Measurements from ENCODE around the gene NR2E1. TPM values are rescaled to one million over a fixed set of nuclear protein-coding genes. Genes with fewer than 3 reads are reported as not detected.

NR2E1 gene
- total and polyA plus RNA-seq, 2 of the 13 experiments (the other 11 are each of a cell fraction or from before 2014, with no cell fraction given) = not detected

DNA sequence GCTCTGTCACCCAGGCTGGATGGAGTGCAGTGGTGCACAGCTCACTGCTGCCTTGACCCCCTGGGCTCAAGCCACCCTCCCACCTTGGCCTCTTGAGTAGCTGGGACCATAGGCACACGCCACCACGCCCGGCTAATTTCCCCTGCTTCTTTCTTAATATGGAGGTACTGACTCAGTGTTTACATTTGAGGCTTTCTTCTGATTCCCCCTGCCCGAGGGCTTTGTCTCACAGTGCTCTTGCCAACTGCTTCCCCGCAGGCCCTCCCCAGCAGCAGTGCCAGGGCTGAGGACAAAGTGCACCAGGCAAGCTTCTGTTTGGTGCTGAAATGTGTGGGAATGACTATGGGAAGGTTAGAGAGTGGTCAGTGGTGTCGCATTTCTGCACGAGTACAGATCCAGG is 34.8 kb downstream of the NR2E1 start (continued):
- TF ChIP-seq ZKSCAN8 (CRISPR knock-in tag; IDR thresholded peaks at IDR 0.05; ENCODE audit: borderline replicate concordance) (peak; percentile 74; the same call in 1 of the 2 replicates), TEAD3 (CRISPR knock-in tag; optimal IDR thresholded peaks at IDR 0.05; ENCODE audit: borderline replicate concordance) (peak; percentile 55), ZNF12 (CRISPR knock-in tag; IDR thresholded peaks at IDR 0.05) (0 out of 2 replicates have a peak, but pooled peaks have one; percentile 28), ARNTL (CRISPR knock-in tag; IDR thresholded peaks at IDR 0.05) (no peak), NR1H2 (CRISPR knock-in tag; IDR thresholded peaks at IDR 0.05; ENCODE audit: borderline replicate concordance, low read depth) (no peak), REXO4 (CRISPR knock-in tag; IDR thresholded peaks at IDR 0.05; ENCODE audit: borderline replicate concordance) (no peak), PPARG (CRISPR knock-in tag; conservative IDR thresholded peaks at IDR 0.05) (no peak), FOXA3 (CRISPR knock-in tag; IDR thresholded peaks at IDR 0.05) (peak; percentile 47; the same call in 1 of the 2 replicates), ZNF589 (CRISPR knock-in tag; conservative IDR thresholded peaks at IDR 0.05) (no peak), SNAI1 (CRISPR knock-in tag; IDR thresholded peaks at IDR 0.05; ENCODE audit: borderline replicate concordance) (no peak), RXRA (CRISPR knock-in tag; IDR thresholded peaks at IDR 0.05) (peak; percentile 31)
- TF ChIP-seq, protein P1, sequence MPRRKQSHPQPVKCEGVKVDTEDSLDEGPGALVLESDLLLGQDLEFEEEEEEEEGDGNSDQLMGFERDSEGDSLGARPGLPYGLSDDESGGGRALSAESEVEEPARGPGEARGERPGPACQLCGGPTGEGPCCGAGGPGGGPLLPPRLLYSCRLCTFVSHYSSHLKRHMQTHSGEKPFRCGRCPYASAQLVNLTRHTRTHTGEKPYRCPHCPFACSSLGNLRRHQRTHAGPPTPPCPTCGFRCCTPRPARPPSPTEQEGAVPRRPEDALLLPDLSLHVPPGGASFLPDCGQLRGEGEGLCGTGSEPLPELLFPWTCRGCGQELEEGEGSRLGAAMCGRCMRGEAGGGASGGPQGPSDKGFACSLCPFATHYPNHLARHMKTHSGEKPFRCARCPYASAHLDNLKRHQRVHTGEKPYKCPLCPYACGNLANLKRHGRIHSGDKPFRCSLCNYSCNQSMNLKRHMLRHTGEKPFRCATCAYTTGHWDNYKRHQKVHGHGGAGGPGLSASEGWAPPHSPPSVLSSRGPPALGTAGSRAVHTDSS (CRISPR knock-in tag; conservative IDR thresholded peaks at IDR 0.05) = no peak
- TF ChIP-seq, protein P2, sequence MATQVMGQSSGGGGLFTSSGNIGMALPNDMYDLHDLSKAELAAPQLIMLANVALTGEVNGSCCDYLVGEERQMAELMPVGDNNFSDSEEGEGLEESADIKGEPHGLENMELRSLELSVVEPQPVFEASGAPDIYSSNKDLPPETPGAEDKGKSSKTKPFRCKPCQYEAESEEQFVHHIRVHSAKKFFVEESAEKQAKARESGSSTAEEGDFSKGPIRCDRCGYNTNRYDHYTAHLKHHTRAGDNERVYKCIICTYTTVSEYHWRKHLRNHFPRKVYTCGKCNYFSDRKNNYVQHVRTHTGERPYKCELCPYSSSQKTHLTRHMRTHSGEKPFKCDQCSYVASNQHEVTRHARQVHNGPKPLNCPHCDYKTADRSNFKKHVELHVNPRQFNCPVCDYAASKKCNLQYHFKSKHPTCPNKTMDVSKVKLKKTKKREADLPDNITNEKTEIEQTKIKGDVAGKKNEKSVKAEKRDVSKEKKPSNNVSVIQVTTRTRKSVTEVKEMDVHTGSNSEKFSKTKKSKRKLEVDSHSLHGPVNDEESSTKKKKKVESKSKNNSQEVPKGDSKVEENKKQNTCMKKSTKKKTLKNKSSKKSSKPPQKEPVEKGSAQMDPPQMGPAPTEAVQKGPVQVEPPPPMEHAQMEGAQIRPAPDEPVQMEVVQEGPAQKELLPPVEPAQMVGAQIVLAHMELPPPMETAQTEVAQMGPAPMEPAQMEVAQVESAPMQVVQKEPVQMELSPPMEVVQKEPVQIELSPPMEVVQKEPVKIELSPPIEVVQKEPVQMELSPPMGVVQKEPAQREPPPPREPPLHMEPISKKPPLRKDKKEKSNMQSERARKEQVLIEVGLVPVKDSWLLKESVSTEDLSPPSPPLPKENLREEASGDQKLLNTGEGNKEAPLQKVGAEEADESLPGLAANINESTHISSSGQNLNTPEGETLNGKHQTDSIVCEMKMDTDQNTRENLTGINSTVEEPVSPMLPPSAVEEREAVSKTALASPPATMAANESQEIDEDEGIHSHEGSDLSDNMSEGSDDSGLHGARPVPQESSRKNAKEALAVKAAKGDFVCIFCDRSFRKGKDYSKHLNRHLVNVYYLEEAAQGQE (IDR thresholded peaks at IDR 0.05; ENCODE audit: borderline replicate concordance in 1 of 2, low read depth in 1 of 2, low read length in 2 of 2) = peak in 1 of 2 experiments; percentile 40; a peak in 1 of 4 replicates
- TF ChIP-seq, protein P3, sequence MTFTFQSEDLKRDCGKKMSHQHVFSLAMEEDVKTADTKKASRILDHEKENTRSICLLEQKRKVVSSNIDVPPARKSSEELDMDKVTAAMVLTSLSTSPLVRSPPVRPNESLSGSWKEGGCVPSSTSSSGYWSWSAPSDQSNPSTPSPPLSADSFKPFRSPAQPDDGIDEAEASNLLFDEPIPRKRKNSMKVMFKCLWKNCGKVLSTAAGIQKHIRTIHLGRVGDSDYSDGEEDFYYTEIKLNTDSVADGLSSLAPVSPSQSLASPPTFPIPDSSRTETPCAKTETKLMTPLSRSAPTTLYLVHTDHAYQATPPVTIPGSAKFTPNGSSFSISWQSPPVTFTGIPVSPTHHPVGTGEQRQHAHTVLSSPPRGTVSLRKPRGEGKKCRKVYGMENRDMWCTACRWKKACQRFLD (CRISPR knock-in tag; IDR thresholded peaks at IDR 0.05; ENCODE audit: borderline replicate concordance) = no peak
- TF ChIP-seq, protein P4, sequence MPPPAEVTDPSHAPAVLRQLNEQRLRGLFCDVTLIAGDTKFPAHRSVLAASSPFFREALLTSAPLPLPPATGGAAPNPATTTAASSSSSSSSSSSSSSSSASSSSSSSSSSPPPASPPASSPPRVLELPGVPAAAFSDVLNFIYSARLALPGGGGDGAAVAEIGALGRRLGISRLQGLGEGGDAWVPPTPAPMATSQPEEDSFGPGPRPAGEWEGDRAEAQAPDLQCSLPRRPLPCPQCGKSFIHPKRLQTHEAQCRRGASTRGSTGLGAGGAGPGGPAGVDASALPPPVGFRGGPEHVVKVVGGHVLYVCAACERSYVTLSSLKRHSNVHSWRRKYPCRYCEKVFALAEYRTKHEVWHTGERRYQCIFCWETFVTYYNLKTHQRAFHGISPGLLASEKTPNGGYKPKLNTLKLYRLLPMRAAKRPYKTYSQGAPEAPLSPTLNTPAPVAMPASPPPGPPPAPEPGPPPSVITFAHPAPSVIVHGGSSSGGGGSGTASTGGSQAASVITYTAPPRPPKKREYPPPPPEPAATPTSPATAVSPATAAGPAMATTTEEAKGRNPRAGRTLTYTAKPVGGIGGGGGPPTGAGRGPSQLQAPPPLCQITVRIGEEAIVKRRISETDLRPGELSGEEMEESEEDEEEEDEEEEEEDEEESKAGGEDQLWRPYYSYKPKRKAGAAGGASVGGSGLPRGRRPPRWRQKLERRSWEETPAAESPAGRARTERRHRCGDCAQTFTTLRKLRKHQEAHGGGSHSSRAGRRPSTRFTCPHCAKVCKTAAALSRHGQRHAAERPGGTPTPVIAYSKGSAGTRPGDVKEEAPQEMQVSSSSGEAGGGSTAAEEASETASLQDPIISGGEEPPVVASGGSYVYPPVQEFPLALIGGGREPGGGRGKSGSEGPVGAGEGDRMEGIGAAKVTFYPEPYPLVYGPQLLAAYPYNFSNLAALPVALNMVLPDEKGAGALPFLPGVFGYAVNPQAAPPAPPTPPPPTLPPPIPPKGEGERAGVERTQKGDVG (CRISPR knock-in tag; IDR thresholded peaks at IDR 0.05; ENCODE audit: borderline replicate concordance) = no peak
- TF ChIP-seq, protein P5, sequence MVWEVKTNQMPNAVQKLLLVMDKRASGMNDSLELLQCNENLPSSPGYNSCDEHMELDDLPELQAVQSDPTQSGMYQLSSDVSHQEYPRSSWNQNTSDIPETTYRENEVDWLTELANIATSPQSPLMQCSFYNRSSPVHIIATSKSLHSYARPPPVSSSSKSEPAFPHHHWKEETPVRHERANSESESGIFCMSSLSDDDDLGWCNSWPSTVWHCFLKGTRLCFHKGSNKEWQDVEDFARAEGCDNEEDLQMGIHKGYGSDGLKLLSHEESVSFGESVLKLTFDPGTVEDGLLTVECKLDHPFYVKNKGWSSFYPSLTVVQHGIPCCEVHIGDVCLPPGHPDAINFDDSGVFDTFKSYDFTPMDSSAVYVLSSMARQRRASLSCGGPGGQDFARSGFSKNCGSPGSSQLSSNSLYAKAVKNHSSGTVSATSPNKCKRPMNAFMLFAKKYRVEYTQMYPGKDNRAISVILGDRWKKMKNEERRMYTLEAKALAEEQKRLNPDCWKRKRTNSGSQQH (CRISPR knock-in tag; IDR thresholded peaks at IDR 0.05; ENCODE audit: low read depth) = no peak
